GM12878 (cell line): Measurements from ENCODE around the gene RAB36. TPM values are rescaled to one million over a fixed set of nuclear protein-coding genes. Genes with fewer than 3 reads are reported as not detected.

Experiments used
- ATAC-seq: fragments of 200-7000 bp; cut with Tn5 transposase; 3 replicates; pipeline ENCODE4 v1.9.1; 2020; ENCODE audit warnings: mild to moderate bottlenecking, moderate library complexity
- BruUV-seq: library from RNA; stranded (reverse); fragments of 400-500 nt; replicated peaks from 2 replicates; lab custom pipeline; 2021; lab: Mats Ljungman, UMichigan
- CTCF ChIA-PET: fragments of 300-600 bp; sonication (Branson Sonifier 250); formaldehyde crosslinking; extraction: SDS; loops from one replicate; lab custom pipeline; 2021; ENCODE audit warnings: inconsistent platforms; lab: Yijun Ruan, JAX
- POLR2A ChIA-PET: fragments of 350-600 bp; formaldehyde crosslinking; extraction: SDS; loops from one replicate; lab custom pipeline; 2021; ENCODE audit warnings: inconsistent platforms; lab: Charles Lee
- RAD21 ChIA-PET: fragments of 300-600 bp; sonication (Branson Sonifier 250); formaldehyde crosslinking; loops from one replicate; lab custom pipeline; 2023; ENCODE audit warnings: antibody characterized with exemption; ENCODE audit not compliant: unreplicated experiment; lab: Charles Lee
- SMC1A ChIA-PET: fragments of 300-600 bp; sonication (Branson Sonifier 250); formaldehyde crosslinking; loops from one replicate; lab custom pipeline; 2023; ENCODE audit not compliant: unreplicated experiment, uncharacterized antibody; lab: Charles Lee
- DNase-seq: peaks from one replicate; pipeline ENCODE4 v3.0.0-alpha.2; 2011; ENCODE audit warnings: low read depth, low spot score
- FAIRE-seq: peaks from 3 replicates; lab custom pipeline; 2011; peaks lifted over from hg19 to GRCh38; lab: Jason Lieb, UNC
- H2AFZ ChIP-seq: 2 replicates; pipeline ENCODE4 v1.6.0; 2011; ENCODE audit warnings: low read depth, low read length, control low read depth; ENCODE audit not compliant: control insufficient read depth
- H3K27ac ChIP-seq: 2 replicates; pipeline ENCODE4 v1.5.1; 2011; ENCODE audit warnings: control low read depth; ENCODE audit not compliant: control insufficient read depth, insufficient read depth
- H3K27me3 ChIP-seq, 2 experiments: replicated peaks in 1 of 2; 2 replicates each; pipeline versions ENCODE4 v1.6.0 to v1.6.1; 2011; ENCODE audit warnings: low read length in 1 of 2; ENCODE audit not compliant: control insufficient read depth in 2 of 2, insufficient read depth in 2 of 2
- H3K36me3 ChIP-seq, 2 experiments: 2 replicates each; pipeline ENCODE4 v1.5.1; 2011; ENCODE audit warnings: low read length in 1 of 2; ENCODE audit not compliant: control insufficient read depth in 2 of 2, insufficient read depth in 2 of 2
- H3K4me1 ChIP-seq: 2 replicates; pipeline ENCODE4 v1.6.1; 2011; ENCODE audit warnings: mild to moderate bottlenecking, low read length, moderate library complexity, mixed read lengths; ENCODE audit not compliant: control insufficient read depth, insufficient read depth
- H3K4me2 ChIP-seq: 2 replicates; pipeline ENCODE4 v1.6.0; 2011; ENCODE audit warnings: control low read depth; ENCODE audit not compliant: control insufficient read depth, insufficient read depth
- H3K4me3 ChIP-seq: fragments of 200-600 bp; sonication (generic); 2 replicates; pipeline ENCODE4 v1.5.1; 2016
- H3K79me2 ChIP-seq: 2 replicates; pipeline ENCODE4 v1.6.0; 2011; ENCODE audit warnings: low read length; ENCODE audit not compliant: control insufficient read depth, insufficient read depth
- H3K9ac ChIP-seq: 2 replicates; pipeline ENCODE4 v1.8.0; 2011; ENCODE audit warnings: low read length, control low read depth, mixed read lengths; ENCODE audit not compliant: control insufficient read depth, insufficient read depth
- H3K9me3 ChIP-seq: replicated peaks from 3 replicates; pipeline ENCODE4 v1.5.1; 2011; ENCODE audit warnings: mild to moderate bottlenecking, low read length; ENCODE audit not compliant: control insufficient read depth, insufficient read depth
- H4K20me1 ChIP-seq: 2 replicates; pipeline ENCODE4 v1.6.0; 2011; ENCODE audit not compliant: control insufficient read depth, insufficient read depth
- DPF2 ChIP-seq: fragments of 450-650 bp; IDR thresholded peaks from 2 replicates; pipeline ENCODE4 v1.6.1; 2017; ENCODE audit warnings: mild to moderate bottlenecking
- HCFC1 ChIP-seq: fragments of 150-350 bp; IDR thresholded peaks from 2 replicates; pipeline ENCODE4 v1.6.1; 2014; ENCODE audit warnings: low read length
- MAX ChIP-seq: IDR thresholded peaks from 2 replicates; pipeline ENCODE4 v1.6.1; 2012; ENCODE audit warnings: low read depth, low read length, improper control_type of control experiment
- MEF2B ChIP-seq: fragments of 450-650 bp; IDR thresholded peaks from 2 replicates; pipeline ENCODE4 v1.6.1; 2018; ENCODE audit warnings: mild to moderate bottlenecking, moderate library complexity; ENCODE audit not compliant: partially characterized antibody, poor library complexity, severe bottlenecking
- MLLT1 ChIP-seq: fragments of 450-650 bp; IDR thresholded peaks from 2 replicates; pipeline ENCODE4 v1.6.1; 2016; ENCODE audit warnings: mild to moderate bottlenecking
- MYB ChIP-seq: fragments of 150-350 bp; IDR thresholded peaks from 2 replicates; pipeline ENCODE4 v1.6.1; 2014; ENCODE audit warnings: mild to moderate bottlenecking, low read depth, low read length, borderline replicate concordance
- RAD21 ChIP-seq: IDR thresholded peaks from 2 replicates; pipeline ENCODE4 v1.6.1; 2011; ENCODE audit warnings: mild to moderate bottlenecking, low read depth, low read length, moderate library complexity; ENCODE audit not compliant: insufficient read depth
- RELA ChIP-seq: fragments of 450-650 bp; IDR thresholded peaks from 2 replicates; pipeline ENCODE4 v1.8.0; 2014; ENCODE audit warnings: borderline replicate concordance; ENCODE audit not compliant: partially characterized antibody
- ZBED1 ChIP-seq: IDR thresholded peaks from 2 replicates; pipeline ENCODE4 v1.6.1; 2016; ENCODE audit warnings: borderline replicate concordance
- ZNF622 ChIP-seq: fragments of 450-650 bp; IDR thresholded peaks from 2 replicates; pipeline ENCODE4 v1.6.1; 2017; ENCODE audit warnings: mild to moderate bottlenecking, inconsistent platforms
- ZNF687 ChIP-seq: fragments of 450-650 bp; IDR thresholded peaks from 2 replicates; pipeline ENCODE4 v1.6.1; 2017; ENCODE audit warnings: mild to moderate bottlenecking, moderate library complexity
- WGBS: methylation state at CpG from one replicate; pipeline ENCODE4 v1.1.6; 2016; ENCODE audit warnings: low lambda C conversion rate; ENCODE audit not compliant: insufficient replicate concordance, insufficient coverage; ENCODE audit errors: missing lambda C conversion rate; 5-methylcytosine and 5-hydroxymethylcytosine counted together
- in situ Hi-C: fragments of 300-500 bp; cut with MboI; formaldehyde crosslinking; loops from 9 replicates; pipeline ENCODE4 v1.14.3; 2018; ENCODE audit warnings: mixed read lengths
- intact Hi-C: fragments of 100-400 bp; cut with micrococcal nuclease; formaldehyde crosslinking; loops from one replicate; pipeline ENCODE4 v1.14.2; 2022; ENCODE audit not compliant: unreplicated experiment
- polyA plus RNA-seq, 11 experiments: library from polyadenylated mRNA; depleted of rRNA in 4 of 11; unstranded in 6 of 11; stranded (reverse) in 5 of 11; fragments of >200 nt; fragmentation: Nextera tagmentation in 4 of 11; fragmentation: Illumina TruSeq in 1 of 11; extraction: Ambion mirVana in 4 of 11; extraction: Trizol in 1 of 11; gene quantifications; 1 replicate in 1 of 11; 2 replicates in 10 of 11; pipeline versions ENCODE4 v1.2.1 to v1.2.3, GENCODE V29; 2011 to 2016; ENCODE audit warnings: inconsistent platforms in 2 of 11, missing spikeins in 2 of 11, low read depth in 1 of 11
- total RNA-seq, 4 experiments: library from RNA; depleted of rRNA in 3 of 4; stranded (reverse); fragments of >200 nt in 3 of 4; fragmentation: Illumina TruSeq in 1 of 4; extraction: Trizol in 1 of 4; gene quantifications; 2 replicates each; pipeline versions ENCODE4 v1.2.1 to v1.2.3, GENCODE V29; 2013 to 2021

Gene RAB36
- total and polyA plus RNA-seq, 10 of the 15 experiments (the other 5 are each of a cell fraction or from before 2014, with no cell fraction given), result 0.31 to 2.7 (median 1.1) TPM

- no peak for TF ChIP-seq ZNF687
- no peak for TF ChIP-seq DPF2
- no peak for TF ChIP-seq MYB
- TF ChIP-seq ZNF622, result no peak
- TF ChIP-seq MEF2B, result no peak
Measured at GRCh38 chr22:23107487-23108248, 37.6 kb upstream of the RAB36 start (continued).

- no peak for FAIRE-seq
Measured at GRCh38 chr22:23108249-23109078, 36.8 kb upstream of the RAB36 start.

More at GRCh38 chr22:23108249-23109078, 36.8 kb upstream of the RAB36 start:
- Histone ChIP-seq H3K4me1 (no peaks in the 10 kb centered on the region), H3K4me3 (no peak overlapping the region), H2AFZ (no peak overlapping the region), H3K4me2 (no peak overlapping the region), H3K27ac (no peak overlapping the region), H3K36me3 (no peaks in the 10 kb centered on the region; a peak in 1 of 4 replicates), H4K20me1 (no peaks in the 10 kb centered on the region), H3K9me3 (no peaks in the 10 kb centered on the region), H3K79me2 (no peaks in the 10 kb centered on the region), H3K27me3 (no peaks in the 10 kb centered on the region), H3K9ac (no peak overlapping the region)
- DNase-seq, result no peak
- TF ChIP-seq HCFC1 (no peak), RELA (no peak), MAX (no peak), ZBED1 (no peak), MLLT1 (no peak), RAD21 (no peak)
- ATAC-seq, result no peak
- ChIA-PET SMC1A (interaction anchor here (2.4 kb wide), 1 partner anchor 148 kb away, joined by 12 read pairs; no protein-coding TSS in a partner anchor), RAD21 (no interaction called here), CTCF (interaction anchor here (0.9 to 1.0 kb wide), 3 partner anchors 23 to 149 kb away, joined by 3 to 4 read pairs (median 3); no protein-coding TSS in a partner anchor), POLR2A (no interaction called here)
- 29% methylated on average over 7 of the region's 7 CpGs for WGBS
- intact Hi-C loops, result no loop called here
- in situ Hi-C loops, result no loop called here
- BruUV-seq, result no TSS peak
